Esophagus (tissue), 2 donors: ENCODE data around the gene ABCA6. TPM values are rescaled to one million over a fixed set of nuclear protein-coding genes. Genes with fewer than 3 reads are reported as not detected.

Experiments used
- H3K27ac ChIP-seq, 2 donors: one replicate each; pipeline ENCODE4 v1.5.1; 2013; ENCODE audit warnings: low read depth in 2 of 2, mild to moderate bottlenecking in 2 of 2, inconsistent platforms in 1 of 2, low read length in 1 of 2, moderate library complexity in 1 of 2
- H3K27me3 ChIP-seq, 2 donors: one replicate each; pipeline ENCODE4 v1.6.1; 2013; ENCODE audit warnings: low read length in 2 of 2, control low read depth in 1 of 2, mild to moderate bottlenecking in 1 of 2; ENCODE audit not compliant: insufficient read depth in 2 of 2, control insufficient read depth in 1 of 2
- H3K36me3 ChIP-seq, 2 donors: one replicate each; pipeline ENCODE4 v1.6.1; 2013; ENCODE audit warnings: low read length in 1 of 2; ENCODE audit not compliant: control insufficient read depth in 2 of 2, insufficient read depth in 2 of 2
- H3K4me1 ChIP-seq, 2 donors: one replicate each; pipeline ENCODE4 v1.6.1; 2013; ENCODE audit warnings: low read length in 1 of 2; ENCODE audit not compliant: control insufficient read depth in 2 of 2, insufficient read depth in 2 of 2
- H3K4me3 ChIP-seq, 2 donors: one replicate each; pipeline ENCODE4 v1.5.1; 2013; ENCODE audit warnings: low read length in 2 of 2, mild to moderate bottlenecking in 2 of 2, low read depth in 1 of 2, moderate library complexity in 1 of 2
- H3K9me3 ChIP-seq, 2 donors: one replicate each; pipeline ENCODE4 v1.6.1; 2013; ENCODE audit warnings: mild to moderate bottlenecking in 2 of 2, low read depth in 1 of 2, low read length in 1 of 2, moderate library complexity in 1 of 2; ENCODE audit not compliant: control insufficient read depth in 2 of 2, insufficient read depth in 1 of 2
- WGBS, 2 donors: extraction: QIAGEN DNeasy Blood & Tissue Kit; methylation state at CpG; one replicate each; pipeline ENCODE4 v1.1.7; 2013; 5-methylcytosine and 5-hydroxymethylcytosine counted together
- polyA plus RNA-seq, 2 donors: library from polyadenylated mRNA; stranded (reverse); fragments of 200-250 nt; gene quantifications; one replicate each; pipeline ENCODE4 v1.2.3, GENCODE V29; 2013
- donor health status: healthy with polysubstance abuse.
- donor health status: Bipolar disorder and iron deficiency.

ABCA6 gene
- polyA plus RNA-seq, 2 donors, result 2.9 to 4.1 TPM

- 70 to 79% methylated on average over 5 of the region's 5 CpGs for WGBS, 2 donors
Observed at GRCh38 chr17:69042308-69042707, 99.4 kb downstream of the ABCA6 start.

GRCh38 chr17:69031839-69032238 lies 109.9 kb downstream of the ABCA6 start:
- Histone ChIP-seq H3K27ac (no peak overlapping the region), H3K4me1 (no peaks in the 10 kb centered on the region), H3K36me3 (no peaks in the 10 kb centered on the region), H3K27me3 (no peaks in the 10 kb centered on the region), H3K9me3 (no peaks in the 10 kb centered on the region), H3K4me3 (no peak overlapping the region)
- 86 to 88% methylated on average over 3 of the region's 3 CpGs for WGBS, 2 donors

More at GRCh38 chr17:69042308-69042707, 99.4 kb downstream of the ABCA6 start:
- Histone ChIP-seq H3K27me3 (no peaks in the 10 kb centered on the region), H3K27ac (no peak overlapping the region), H3K4me1 (no peaks in the 10 kb centered on the region), H3K36me3 (no peaks in the 10 kb centered on the region), H3K9me3 (no peaks in the 10 kb centered on the region), H3K4me3 (no peak overlapping the region)

- no peaks in the 10 kb centered on the region for H3K27me3 ChIP-seq
- H3K27ac ChIP-seq, result no peak overlapping the region
- no peaks in the 10 kb centered on the region for H3K4me1 ChIP-seq
- H3K4me3 ChIP-seq, result no peak overlapping the region
- H3K36me3 ChIP-seq, result no peaks in the 10 kb centered on the region
- 91 to 98% methylated on average over 1 of the region's 1 CpG for WGBS, 2 donors
- no peaks in the 10 kb centered on the region for H3K9me3 ChIP-seq
Observed at GRCh38 chr17:69030169-69030568, 111.5 kb downstream of the ABCA6 start.

Other genes with a start within 250 kb of the ABCA6 start
- gene ABCA8, start 186.5 kb downstream of the ABCA6 start, polyA plus RNA-seq, result 1 to 10 TPM; 1.6 to 2.8 TPM
- 1 to 10 TPM in 1 of 2 donors, under 1 TPM in 1; 0.69 to 2.2 TPM for gene ABCA9, start 81.0 kb downstream of the ABCA6 start, polyA plus RNA-seq
- 1 to 10 TPM; 2.5 to 5.4 TPM for gene ABCA10, start 86.9 kb upstream of the ABCA6 start, polyA plus RNA-seq
- gene ABCA5, start 185.2 kb upstream of the ABCA6 start, polyA plus RNA-seq, result 10 to 100 TPM; 11.5 to 39.4 TPM